ENCODE data around the gene SEPTIN3.

Gene SEPTIN3

DNA sequence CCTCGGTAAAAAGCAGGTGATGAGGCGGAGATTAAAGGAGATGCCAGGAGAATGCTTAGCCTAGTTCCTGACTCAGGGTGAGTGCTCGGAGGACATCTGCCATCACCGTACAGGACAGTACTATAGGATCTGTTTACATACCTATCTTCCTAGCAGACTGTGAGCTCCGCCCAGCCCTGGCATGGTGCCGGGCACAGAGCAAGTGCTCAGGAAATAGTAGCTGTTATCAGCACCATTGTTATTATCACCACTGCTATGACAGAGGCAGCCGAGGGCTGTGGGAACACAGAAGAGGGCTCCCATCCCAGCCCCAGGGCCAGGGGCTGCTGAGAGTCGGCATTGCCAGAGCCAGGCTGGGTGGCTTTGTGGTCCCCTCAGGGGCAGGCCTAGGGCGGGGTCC, 642 bp upstream of the SEPTIN3 start:
- TF ChIP-seq, protein P1, sequence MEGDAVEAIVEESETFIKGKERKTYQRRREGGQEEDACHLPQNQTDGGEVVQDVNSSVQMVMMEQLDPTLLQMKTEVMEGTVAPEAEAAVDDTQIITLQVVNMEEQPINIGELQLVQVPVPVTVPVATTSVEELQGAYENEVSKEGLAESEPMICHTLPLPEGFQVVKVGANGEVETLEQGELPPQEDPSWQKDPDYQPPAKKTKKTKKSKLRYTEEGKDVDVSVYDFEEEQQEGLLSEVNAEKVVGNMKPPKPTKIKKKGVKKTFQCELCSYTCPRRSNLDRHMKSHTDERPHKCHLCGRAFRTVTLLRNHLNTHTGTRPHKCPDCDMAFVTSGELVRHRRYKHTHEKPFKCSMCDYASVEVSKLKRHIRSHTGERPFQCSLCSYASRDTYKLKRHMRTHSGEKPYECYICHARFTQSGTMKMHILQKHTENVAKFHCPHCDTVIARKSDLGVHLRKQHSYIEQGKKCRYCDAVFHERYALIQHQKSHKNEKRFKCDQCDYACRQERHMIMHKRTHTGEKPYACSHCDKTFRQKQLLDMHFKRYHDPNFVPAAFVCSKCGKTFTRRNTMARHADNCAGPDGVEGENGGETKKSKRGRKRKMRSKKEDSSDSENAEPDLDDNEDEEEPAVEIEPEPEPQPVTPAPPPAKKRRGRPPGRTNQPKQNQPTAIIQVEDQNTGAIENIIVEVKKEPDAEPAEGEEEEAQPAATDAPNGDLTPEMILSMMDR (conservative IDR thresholded peaks at IDR 0.05; ENCODE audit: low read depth, low read length), result no peak
- no peaks in the 10 kb centered on the region for H3K79me2 ChIP-seq (ENCODE audit: insufficient read depth, low read depth)
- no peaks in the 10 kb centered on the region for H3K4me1 ChIP-seq (ENCODE audit: low read depth, poor library complexity, severe bottlenecking)
- H2AFZ ChIP-seq (ENCODE audit: low read depth), result no peak overlapping the region
- H4K20me1 ChIP-seq (ENCODE audit: insufficient read depth), result no peaks in the 10 kb centered on the region
- H3K9ac ChIP-seq, result no peak overlapping the region
- no peaks in the 10 kb centered on the region; the same call in 1 of the 2 replicates for H3K27me3 ChIP-seq (ENCODE audit: insufficient read depth, low read depth)
- H3K36me3 ChIP-seq (ENCODE audit: insufficient read depth), result no peaks in the 10 kb centered on the region
- H3K4me3 ChIP-seq (IDR thresholded peaks at IDR 0.05; ENCODE audit: insufficient read depth, low read depth, low read length), result no peak overlapping the region
- H3K27ac ChIP-seq, result no peak overlapping the region
- H3K4me2 ChIP-seq, result no peak overlapping the region

DNA sequence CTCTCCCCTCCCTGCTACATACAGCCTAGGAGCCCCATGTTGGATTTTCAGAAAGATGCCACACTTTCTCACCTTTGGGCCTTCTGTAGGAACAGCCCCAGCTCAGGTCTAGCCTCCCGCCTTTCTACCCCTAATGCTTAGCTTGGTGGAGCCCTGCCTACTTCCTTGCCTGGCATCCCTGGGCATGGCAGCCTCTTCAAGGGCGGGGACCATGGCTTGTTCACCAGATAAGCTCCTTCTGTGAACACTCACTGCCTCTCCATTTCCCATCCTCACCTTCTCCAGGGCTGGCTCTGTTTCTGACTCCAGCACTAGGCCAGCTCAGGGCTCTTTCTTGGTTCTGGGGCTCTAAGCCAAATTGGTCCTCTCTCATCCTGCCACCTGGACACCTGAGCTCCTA, 1.4 kb downstream of the SEPTIN3 start:
- peaks cover 4% of the 10 kb centered on the region for H3K27me3 ChIP-seq (ENCODE audit: insufficient read depth, low read depth)
- H3K36me3 ChIP-seq (ENCODE audit: insufficient read depth), result no peaks in the 10 kb centered on the region
- no peak overlapping the region for H2AFZ ChIP-seq (ENCODE audit: low read depth)
- H4K20me1 ChIP-seq (ENCODE audit: insufficient read depth), result no peaks in the 10 kb centered on the region
- H3K4me3 ChIP-seq (IDR thresholded peaks at IDR 0.05; ENCODE audit: insufficient read depth, low read depth, low read length), result no peak overlapping the region
- TF ChIP-seq, protein P1 (conservative IDR thresholded peaks at IDR 0.05; ENCODE audit: low read depth, low read length), result no peak
- no peak overlapping the region for H3K9ac ChIP-seq
- H3K4me2 ChIP-seq, result no peak overlapping the region
- H3K79me2 ChIP-seq (ENCODE audit: insufficient read depth, low read depth), result no peaks in the 10 kb centered on the region
- no peaks in the 10 kb centered on the region for H3K4me1 ChIP-seq (ENCODE audit: low read depth, poor library complexity, severe bottlenecking)
- H3K27ac ChIP-seq, result no peak overlapping the region

DNA sequence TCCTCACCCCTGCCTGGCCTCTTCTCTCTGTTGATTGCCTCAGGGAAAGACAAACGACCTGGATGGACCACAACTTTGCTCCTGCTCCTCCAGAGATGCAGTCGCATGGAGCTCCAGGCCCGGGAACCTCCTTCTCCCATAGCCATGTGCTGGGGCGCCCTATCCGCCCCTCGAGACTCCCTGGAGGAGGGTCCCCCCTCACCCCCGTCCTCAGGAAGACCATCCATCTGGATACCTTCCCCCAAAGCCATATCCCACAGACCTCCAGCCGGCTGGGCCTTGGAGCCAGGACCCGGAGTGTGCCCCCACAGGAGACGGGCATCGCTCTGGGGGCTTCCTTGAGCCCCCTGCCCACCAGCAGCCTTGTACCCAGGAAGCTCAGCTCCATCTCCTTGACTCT, 2.2 kb downstream of the SEPTIN3 start:
- H3K79me2 ChIP-seq (ENCODE audit: insufficient read depth, low read depth), result no peaks in the 10 kb centered on the region
- H3K4me3 ChIP-seq (IDR thresholded peaks at IDR 0.05; ENCODE audit: insufficient read depth, low read depth, low read length), result no peak overlapping the region
- TF ChIP-seq, protein P1 (conservative IDR thresholded peaks at IDR 0.05; ENCODE audit: low read depth, low read length), result no peak

DNA sequence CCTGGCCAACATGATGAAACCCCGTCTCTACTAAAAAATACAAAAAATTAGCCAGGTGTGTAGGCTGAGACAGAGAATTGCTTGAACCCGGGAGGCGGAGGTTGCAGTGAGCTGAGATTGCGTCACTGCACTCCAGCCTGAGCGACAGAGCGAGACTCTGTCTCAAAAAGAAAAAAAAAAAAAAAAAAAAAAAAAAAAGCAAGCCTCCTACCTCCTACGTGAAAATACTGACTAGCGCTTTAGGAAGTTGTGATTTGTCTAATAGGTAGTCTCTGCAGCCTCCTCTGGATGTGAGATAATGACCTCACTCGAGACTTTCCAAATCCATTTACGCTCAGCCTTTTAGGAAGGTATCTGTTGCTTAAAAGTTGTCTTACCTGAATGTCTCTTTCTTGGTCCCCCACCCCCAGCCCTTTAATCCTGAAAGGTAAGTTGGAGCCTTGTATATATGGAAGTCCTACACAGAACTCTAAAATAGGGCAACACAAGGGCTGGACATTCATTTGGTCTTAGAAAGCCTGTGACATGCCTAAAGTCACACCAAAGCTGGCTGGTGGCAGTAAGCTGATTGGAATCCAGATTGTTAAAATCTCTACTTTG, 5.5 kb downstream of the SEPTIN3 start:
- Histone ChIP-seq H3K4me1 (ENCODE audit: low read depth, poor library complexity, severe bottlenecking) (no peaks in the 10 kb centered on the region), H3K4me2 (no peak overlapping the region), H3K4me3 (IDR thresholded peaks at IDR 0.05; ENCODE audit: insufficient read depth, low read depth, low read length) (no peak overlapping the region), H3K36me3 (ENCODE audit: insufficient read depth) (no peaks in the 10 kb centered on the region), H3K27ac (no peak overlapping the region), H3K79me2 (ENCODE audit: insufficient read depth, low read depth) (no peaks in the 10 kb centered on the region), H4K20me1 (ENCODE audit: insufficient read depth) (no peaks in the 10 kb centered on the region), H3K9ac (no peak overlapping the region), H2AFZ (ENCODE audit: low read depth) (no peak overlapping the region), H3K27me3 (ENCODE audit: insufficient read depth, low read depth) (peaks cover 11% of the 10 kb centered on the region)
- TF ChIP-seq, protein P1 (conservative IDR thresholded peaks at IDR 0.05; ENCODE audit: low read depth, low read length), result no peak

More for the DNA sequence above, 2.2 kb downstream of the SEPTIN3 start:
- Histone ChIP-seq H3K27ac (no peak overlapping the region), H3K4me1 (ENCODE audit: low read depth, poor library complexity, severe bottlenecking) (no peaks in the 10 kb centered on the region), H3K27me3 (ENCODE audit: insufficient read depth, low read depth) (peaks cover 11% of the 10 kb centered on the region), H3K9ac (no peak overlapping the region), H3K36me3 (ENCODE audit: insufficient read depth) (no peaks in the 10 kb centered on the region), H2AFZ (ENCODE audit: low read depth) (no peak overlapping the region), H3K4me2 (no peak overlapping the region), H4K20me1 (ENCODE audit: insufficient read depth) (no peaks in the 10 kb centered on the region)

All from KMS-11 (cell line).